Ascending aorta (tissue), 2 donors: ENCODE measurements around the gene CCDC93. TPM values are rescaled to one million over a fixed set of nuclear protein-coding genes. Genes with fewer than 3 reads are reported as not detected.

Experiments
- DNase-seq, 2 donors: peaks; one replicate each; pipeline ENCODE4 v3.0.0-alpha.2; 2019; ENCODE audit warnings: low spot score in 2 of 2
- H3K27ac ChIP-seq, 2 donors: fragments of 200-600 bp; sonication (generic); one replicate each; pipeline ENCODE4 v1.5.1; 2016 to 2017; ENCODE audit warnings: mild to moderate bottlenecking in 1 of 2
- H3K27me3 ChIP-seq: fragments of 200-600 bp; sonication (generic); one replicate; pipeline ENCODE4 v1.5.1; 2017
- H3K36me3 ChIP-seq, 2 donors: fragments of 200-600 bp; sonication (generic); one replicate each; pipeline ENCODE4 v1.5.1; 2016
- H3K4me1 ChIP-seq, 2 donors: fragments of 200-600 bp; sonication (generic); one replicate each; pipeline ENCODE4 v1.5.1; 2016 to 2017; ENCODE audit warnings: mild to moderate bottlenecking in 1 of 2
- H3K4me3 ChIP-seq, 2 donors: fragments of 200-600 bp; sonication (generic); one replicate each; pipeline ENCODE4 v1.5.1; 2016 to 2017; ENCODE audit warnings: mild to moderate bottlenecking in 1 of 2
- H3K9me3 ChIP-seq, 2 donors: fragments of 200-600 bp; sonication (generic); one replicate each; pipeline ENCODE4 v1.5.1; 2016
- intact Hi-C: fragments of 100-400 bp; cut with DNase I; formaldehyde crosslinking; loops from one replicate; pipeline ENCODE4 v1.15.1; 2023
- total RNA-seq: library from RNA; depleted of rRNA; stranded (reverse); fragments of >200 nt; gene quantifications from one replicate; pipeline ENCODE4 v1.1.0, GENCODE V29; 2016
- TF ChIP-seq, protein P1 (sequence below), 3 experiments: fragments of 200-600 bp in 2 of 3; fragments of 450-650 bp in 1 of 3; sonication (generic) in 2 of 3; IDR thresholded peaks; one replicate each; pipeline ENCODE4 v1.5.1; 2016 to 2019; ENCODE audit warnings: antibody characterized with exemption in 3 of 3, mild to moderate bottlenecking in 1 of 3, moderate library complexity in 1 of 3

The CCDC93 gene
- total RNA-seq, 1 donor from 2014 or later, result 6.3 TPM

DNA sequence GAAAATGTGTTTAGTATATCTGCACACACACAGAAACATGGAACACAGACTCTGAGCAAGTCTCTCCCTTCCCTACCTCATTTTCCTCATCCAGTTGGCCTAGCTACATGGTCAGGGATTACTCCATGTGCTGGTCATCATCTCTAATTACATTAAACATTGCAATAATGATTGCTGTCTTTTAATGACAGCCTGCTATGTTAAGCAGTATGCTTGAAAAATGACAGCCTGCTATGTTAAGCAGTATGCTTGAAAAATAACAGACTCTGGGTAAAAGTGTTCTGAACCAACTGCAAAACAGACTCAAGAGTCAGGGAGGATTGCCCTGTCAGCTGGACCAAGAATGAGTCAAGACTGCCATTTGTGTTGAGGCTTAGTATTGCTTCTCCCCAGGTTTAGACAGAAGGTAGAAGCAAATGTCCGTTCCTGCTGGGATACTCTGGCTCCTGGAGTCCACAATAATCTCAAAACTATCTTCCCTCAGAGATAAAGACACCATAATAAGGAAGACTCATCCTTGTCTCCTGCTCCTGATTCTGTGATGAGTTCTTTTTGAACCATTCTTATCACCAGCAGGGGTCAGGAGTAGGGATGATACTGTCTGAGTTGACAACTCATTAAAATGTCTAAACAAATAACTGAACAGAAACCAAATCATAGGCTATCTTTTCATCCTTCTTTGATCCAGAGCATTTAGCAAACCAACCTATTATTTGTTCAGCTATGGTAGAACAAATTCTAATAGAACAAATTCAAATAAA is 57.7 kb downstream of the CCDC93 start:
- TF ChIP-seq, protein P1, sequence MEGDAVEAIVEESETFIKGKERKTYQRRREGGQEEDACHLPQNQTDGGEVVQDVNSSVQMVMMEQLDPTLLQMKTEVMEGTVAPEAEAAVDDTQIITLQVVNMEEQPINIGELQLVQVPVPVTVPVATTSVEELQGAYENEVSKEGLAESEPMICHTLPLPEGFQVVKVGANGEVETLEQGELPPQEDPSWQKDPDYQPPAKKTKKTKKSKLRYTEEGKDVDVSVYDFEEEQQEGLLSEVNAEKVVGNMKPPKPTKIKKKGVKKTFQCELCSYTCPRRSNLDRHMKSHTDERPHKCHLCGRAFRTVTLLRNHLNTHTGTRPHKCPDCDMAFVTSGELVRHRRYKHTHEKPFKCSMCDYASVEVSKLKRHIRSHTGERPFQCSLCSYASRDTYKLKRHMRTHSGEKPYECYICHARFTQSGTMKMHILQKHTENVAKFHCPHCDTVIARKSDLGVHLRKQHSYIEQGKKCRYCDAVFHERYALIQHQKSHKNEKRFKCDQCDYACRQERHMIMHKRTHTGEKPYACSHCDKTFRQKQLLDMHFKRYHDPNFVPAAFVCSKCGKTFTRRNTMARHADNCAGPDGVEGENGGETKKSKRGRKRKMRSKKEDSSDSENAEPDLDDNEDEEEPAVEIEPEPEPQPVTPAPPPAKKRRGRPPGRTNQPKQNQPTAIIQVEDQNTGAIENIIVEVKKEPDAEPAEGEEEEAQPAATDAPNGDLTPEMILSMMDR (IDR thresholded peaks at IDR 0.05), result no peak
- H3K4me1 ChIP-seq, result no peaks in the 10 kb centered on the region
- H3K27me3 ChIP-seq, result no peaks in the 10 kb centered on the region
- H3K27ac ChIP-seq, result no peak overlapping the region
- H3K4me3 ChIP-seq, result no peak overlapping the region
- no peak for DNase-seq
- H3K9me3 ChIP-seq, result no peaks in the 10 kb centered on the region
- H3K36me3 ChIP-seq, result peaks cover 35 to 76% of the 10 kb centered on the region in 2 donors
- intact Hi-C loops, result loop anchor here (5.0 kb wide), 1 partner anchor 46 kb away; no protein-coding TSS in a partner anchor

DNA sequence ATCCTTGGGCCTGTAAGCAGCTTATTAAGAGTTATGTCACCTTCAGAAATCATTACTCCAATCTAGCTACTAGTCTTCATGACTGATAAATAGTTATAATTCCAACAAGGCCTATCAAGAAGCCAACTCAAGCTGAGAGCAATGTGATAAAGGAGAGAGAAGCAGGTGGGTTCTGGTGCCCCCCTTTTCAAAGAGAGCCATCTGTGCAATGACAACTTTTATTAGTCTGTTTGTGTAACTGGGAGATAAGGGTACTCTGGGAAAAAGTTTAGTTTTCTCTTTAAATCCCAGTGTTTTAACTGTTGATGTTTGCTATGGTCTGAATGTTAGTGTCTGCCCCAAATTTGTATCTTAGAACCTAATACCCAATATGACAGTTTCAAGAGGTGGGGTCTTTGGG is 60.6 kb downstream of the CCDC93 start:
- H3K36me3 ChIP-seq, result peaks cover 49 to 88% of the 10 kb centered on the region in 2 donors
- H3K27ac ChIP-seq, result no peak overlapping the region
- no peaks in the 10 kb centered on the region for H3K9me3 ChIP-seq
- no peak overlapping the region for H3K4me3 ChIP-seq
- no peaks in the 10 kb centered on the region for H3K4me1 ChIP-seq
- no peak for DNase-seq
- TF ChIP-seq, protein P1 (IDR thresholded peaks at IDR 0.05), result no peak
- intact Hi-C loops, result no loop called here
- H3K27me3 ChIP-seq, result no peaks in the 10 kb centered on the region

DNA sequence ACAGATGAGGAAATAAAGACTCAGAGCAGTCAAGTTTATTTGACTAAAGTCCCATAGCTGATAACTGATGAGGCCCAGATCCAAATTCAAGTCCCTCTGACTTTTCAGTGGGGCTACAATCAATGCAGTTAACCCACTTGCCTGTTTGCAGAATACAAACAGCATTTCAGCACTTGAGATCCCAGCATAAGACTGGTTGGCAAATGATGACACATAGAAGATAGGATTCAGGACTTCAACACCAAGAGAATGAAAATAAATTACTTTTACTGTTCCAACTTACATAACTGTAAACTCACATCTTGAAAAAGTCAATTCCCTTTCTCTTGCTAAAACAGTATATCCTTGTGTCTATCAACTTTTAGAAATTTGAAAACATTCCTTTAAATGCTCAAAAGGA is 61.2 kb downstream of the CCDC93 start:
- no peak overlapping the region for H3K27ac ChIP-seq
- no peaks in the 10 kb centered on the region for H3K9me3 ChIP-seq
- no peak overlapping the region for H3K4me3 ChIP-seq
- peaks cover 53 to 88% of the 10 kb centered on the region in 2 donors for H3K36me3 ChIP-seq
- TF ChIP-seq, protein P1 (IDR thresholded peaks at IDR 0.05), result no peak
- intact Hi-C loops, result no loop called here
- DNase-seq, result no peak
- no peaks in the 10 kb centered on the region for H3K4me1 ChIP-seq
- H3K27me3 ChIP-seq, result no peaks in the 10 kb centered on the region

DNA sequence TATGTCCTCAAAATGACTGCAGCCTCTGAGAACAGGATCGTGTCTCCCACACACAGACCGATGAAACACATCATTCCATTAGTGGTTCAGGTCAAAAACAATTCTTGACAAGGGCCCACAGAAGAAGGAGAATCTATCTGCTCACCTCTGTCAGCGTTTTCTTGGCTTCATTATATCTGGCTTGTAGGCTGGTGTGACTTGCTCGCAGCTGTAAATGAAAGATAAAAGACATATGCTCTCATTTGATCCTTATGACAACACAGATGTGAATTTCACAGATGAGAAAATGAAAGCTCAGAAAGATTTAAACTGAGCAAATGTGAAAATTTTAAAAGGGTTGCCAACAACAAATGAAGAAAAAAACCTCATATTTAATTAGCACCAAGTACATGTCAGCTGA is 61.6 kb downstream of the CCDC93 start:
- Histone ChIP-seq H3K4me1 (no peaks in the 10 kb centered on the region), H3K27me3 (no peaks in the 10 kb centered on the region), H3K36me3 (peaks cover 51 to 87% of the 10 kb centered on the region in 2 donors), H3K4me3 (no peak overlapping the region), H3K27ac (no peak overlapping the region), H3K9me3 (no peaks in the 10 kb centered on the region)
- TF ChIP-seq, protein P1 (IDR thresholded peaks at IDR 0.05), result no peak
- intact Hi-C loops, result no loop called here
- no peak for DNase-seq

DNA sequence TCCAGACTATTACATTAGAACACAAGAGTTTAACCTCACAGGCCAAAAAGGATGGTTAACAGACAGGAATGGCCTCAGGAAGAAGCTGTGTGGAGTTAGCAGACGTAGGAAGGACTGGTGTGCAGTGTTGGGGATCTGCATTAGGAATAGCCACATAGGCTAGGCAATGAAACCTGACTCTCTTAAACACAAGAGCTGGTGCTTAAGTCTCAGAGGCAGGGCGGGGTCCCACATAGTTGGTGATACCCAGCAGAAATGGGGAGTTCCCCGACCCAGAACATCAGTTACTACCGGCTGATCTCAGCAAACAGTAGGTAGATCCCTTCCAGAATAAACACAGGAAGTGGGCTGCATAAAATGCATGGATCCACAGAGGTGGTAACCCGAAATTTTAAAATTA is 64.1 kb downstream of the CCDC93 start:
- Histone ChIP-seq H3K4me3 (no peak overlapping the region), H3K27ac (no peak overlapping the region), H3K27me3 (no peaks in the 10 kb centered on the region), H3K9me3 (no peaks in the 10 kb centered on the region), H3K4me1 (no peaks in the 10 kb centered on the region), H3K36me3 (peaks cover 73 to 93% of the 10 kb centered on the region in 2 donors)
- intact Hi-C loops, result no loop called here
- TF ChIP-seq, protein P1 (IDR thresholded peaks at IDR 0.05), result no peak
- no peak for DNase-seq
